SJSA1 (cell line): ENCODE data around the gene AK1. TPM values are rescaled to one million over a fixed set of nuclear protein-coding genes. Genes with fewer than 3 reads are reported as not detected.
"Not testable (repeated sequence)": the region's sequence is repeated elsewhere in the genome, so short reads cannot be mapped to it uniquely, and the experiment has no call there.

Experiments used
- DNase-seq, 2 experiments: peaks; one replicate each; pipeline ENCODE4 v3.0.0-alpha.2; 2015 to 2020; ENCODE audit warnings: low spot score in 2 of 2, low read depth in 1 of 2
- H3K27ac ChIP-seq: fragments of 250-450 bp; sonication (Bioruptor Pico); 2 replicates; pipeline ENCODE4 v1.5.1; 2020; ENCODE audit warnings: mild to moderate bottlenecking, moderate library complexity
- H3K27me3 ChIP-seq: fragments of 250-450 bp; sonication (Bioruptor Pico); replicated peaks from 2 replicates; pipeline ENCODE4 v1.5.1; 2020; ENCODE audit warnings: mild to moderate bottlenecking, moderate library complexity
- H3K36me3 ChIP-seq: fragments of 250-450 bp; sonication (Bioruptor Pico); 2 replicates; pipeline ENCODE4 v1.5.1; 2020; ENCODE audit warnings: mild to moderate bottlenecking
- H3K4me1 ChIP-seq: fragments of 250-450 bp; sonication (Bioruptor Pico); replicated peaks from 2 replicates; pipeline ENCODE4 v1.6.1; 2021; ENCODE audit warnings: mild to moderate bottlenecking
- H3K4me3 ChIP-seq: fragments of 250-450 bp; sonication (Bioruptor Pico); 2 replicates; pipeline ENCODE4 v1.5.1; 2020; ENCODE audit warnings: mild to moderate bottlenecking
- H3K9me3 ChIP-seq: fragments of 250-450 bp; sonication (Bioruptor Pico); replicated peaks from 2 replicates; pipeline ENCODE4 v1.5.1; 2020; ENCODE audit warnings: mild to moderate bottlenecking
- total RNA-seq: library from RNA; depleted of rRNA; stranded (reverse); fragments of >200 nt; shearing (Covaris generic); gene quantifications from 2 replicates; pipeline ENCODE4 v1.2.3, GENCODE V29; 2014

AK1 gene
- total RNA-seq, 1 experiment from 2014 or later = 32.6 TPM

- Histone ChIP-seq H3K4me3 (no peak overlapping the region), H3K4me1 (peaks cover 7% of the 10 kb centered on the region), H3K36me3 (peaks cover 18% of the 10 kb centered on the region; the same call in 1 of the 2 replicates), H3K9me3 (no peaks in the 10 kb centered on the region), H3K27me3 (no peaks in the 10 kb centered on the region), H3K27ac (no peak overlapping the region)
- no peak for DNase-seq
These were observed 4.9 kb downstream of the AK1 start for GRCh38 chr9:127872369-127873222.

- Histone ChIP-seq H3K4me1 (no peaks in the 10 kb centered on the region; the same call in 1 of the 2 replicates), H3K9me3 (no peaks in the 10 kb centered on the region), H3K4me3 (no peak overlapping the region), H3K27ac (no peak overlapping the region), H3K27me3 (no peaks in the 10 kb centered on the region), H3K36me3 (peaks cover 18% of the 10 kb centered on the region; the same call in 1 of the 2 replicates)
- no peak for DNase-seq
These were observed 5.9 kb downstream of the AK1 start for GRCh38 chr9:127871531-127871930.

GRCh38 chr9:127870887-127871286 lies 6.6 kb downstream of the AK1 start:
- Histone ChIP-seq H3K27me3 (no peaks in the 10 kb centered on the region), H3K36me3 (peaks cover 18% of the 10 kb centered on the region; the same call in 1 of the 2 replicates), H3K27ac (no peak overlapping the region), H3K4me3 (no peak overlapping the region), H3K4me1 (no peaks in the 10 kb centered on the region; the same call in 1 of the 2 replicates), H3K9me3 (no peaks in the 10 kb centered on the region)
- DNase-seq = no peak

- not testable (repeated sequence) for H3K4me3 ChIP-seq, H3K9me3 ChIP-seq, H3K4me1 ChIP-seq, H3K27ac ChIP-seq, DNase-seq, H3K27me3 ChIP-seq
- peaks cover 18% of the 10 kb centered on the region; the same call in 1 of the 2 replicates for H3K36me3 ChIP-seq
These were observed 7.4 kb downstream of the AK1 start for GRCh38 chr9:127870153-127870491.

GRCh38 chr9:127869310-127870152 lies 7.9 kb downstream of the AK1 start:
- DNase-seq = peak; percentile 72 to 91
- H3K9me3 ChIP-seq = no peaks in the 10 kb centered on the region

GRCh38 chr9:127868278-127868902 lies 9.1 kb downstream of the AK1 start:
- DNase-seq = no peak
- Histone ChIP-seq H3K4me1 (no peaks in the 10 kb centered on the region; the same call in 1 of the 2 replicates), H3K27me3 (no peaks in the 10 kb centered on the region), H3K9me3 (no peaks in the 10 kb centered on the region), H3K27ac (no peak overlapping the region), H3K36me3 (peaks cover 18% of the 10 kb centered on the region; the same call in 1 of the 2 replicates), H3K4me3 (no peak overlapping the region)

More at GRCh38 chr9:127869310-127870152, 7.9 kb downstream of the AK1 start:
- Histone ChIP-seq H3K27me3 (no peaks in the 10 kb centered on the region), H3K4me1 (no peaks in the 10 kb centered on the region; the same call in 1 of the 2 replicates), H3K27ac (no peak overlapping the region), H3K36me3 (peaks cover 18% of the 10 kb centered on the region; the same call in 1 of the 2 replicates), H3K4me3 (no peak overlapping the region)

GRCh38 chr9:127867356-127868277 lies 9.9 kb downstream of the AK1 start:
- H3K9me3 ChIP-seq = no peaks in the 10 kb centered on the region
- H3K4me3 ChIP-seq = no peak overlapping the region
- peaks cover 18% of the 10 kb centered on the region; the same call in 1 of the 2 replicates for H3K36me3 ChIP-seq
- no peaks in the 10 kb centered on the region; the same call in 1 of the 2 replicates for H3K4me1 ChIP-seq
- no peak for DNase-seq
- no peak overlapping the region for H3K27ac ChIP-seq
- H3K27me3 ChIP-seq = no peaks in the 10 kb centered on the region

- no peaks in the 10 kb centered on the region for H3K27me3 ChIP-seq
- no peak overlapping the region for H3K27ac ChIP-seq
- H3K4me1 ChIP-seq = peaks cover 5% of the 10 kb centered on the region
- H3K9me3 ChIP-seq = no peaks in the 10 kb centered on the region
- peaks cover 14% of the 10 kb centered on the region; the same call in 1 of the 2 replicates for H3K36me3 ChIP-seq
- H3K4me3 ChIP-seq = no peak overlapping the region
- no peak for DNase-seq
These were observed 10.9 kb downstream of the AK1 start for GRCh38 chr9:127866535-127866934.

GRCh38 chr9:127865645-127866464 lies 11.6 kb downstream of the AK1 start:
- Histone ChIP-seq H3K4me3 (no peak overlapping the region), H3K27me3 (no peaks in the 10 kb centered on the region), H3K4me1 (peaks cover 5% of the 10 kb centered on the region), H3K27ac (no peak overlapping the region), H3K9me3 (no peaks in the 10 kb centered on the region), H3K36me3 (peaks cover 10% of the 10 kb centered on the region; the same call in 1 of the 2 replicates)
- DNase-seq = no peak

GRCh38 chr9:127863191-127863621 lies 14.3 kb downstream of the AK1 start:
- H3K4me1 ChIP-seq = peaks cover 11% of the 10 kb centered on the region
- H3K36me3 ChIP-seq = peaks cover 3% of the 10 kb centered on the region; the same call in 1 of the 2 replicates
- no peaks in the 10 kb centered on the region for H3K9me3 ChIP-seq
- H3K27ac ChIP-seq = no peak overlapping the region
- no peaks in the 10 kb centered on the region for H3K27me3 ChIP-seq
- no peak for DNase-seq
- H3K4me3 ChIP-seq = no peak overlapping the region

GRCh38 chr9:127862075-127863011 lies 15.1 kb downstream of the AK1 start:
- no peak for DNase-seq
- Histone ChIP-seq H3K9me3 (no peaks in the 10 kb centered on the region), H3K4me1 (peaks cover 19% of the 10 kb centered on the region), H3K36me3 (0 out of 2 replicates have a peak, but pooled peaks cover 1% of the 10 kb centered on the region), H3K4me3 (no peak overlapping the region), H3K27ac (no peak overlapping the region), H3K27me3 (no peaks in the 10 kb centered on the region)
